Ovary (tissue), 9 donors: ENCODE measurements around the gene ATXN2. TPM values are rescaled to one million over a fixed set of nuclear protein-coding genes. Genes with fewer than 3 reads are reported as not detected.

Source experiments
- DNase-seq, 5 donors: peaks; one replicate each; pipeline ENCODE4 v3.0.0-alpha.2; 2019 to 2020
- H3K27ac ChIP-seq, 2 donors: fragments of 200-600 bp; one replicate each; pipeline versions ENCODE4 v1.5.1 to v1.8.0; 2019 to 2022
- H3K27me3 ChIP-seq: fragments of 200-600 bp; one replicate; pipeline ENCODE4 v1.8.0; 2022
- H3K36me3 ChIP-seq: fragments of 200-600 bp; sonication (generic); one replicate; pipeline ENCODE4 v1.5.1; 2019
- H3K4me1 ChIP-seq: one replicate; pipeline ENCODE4 v1.8.1; 2013; ENCODE audit warnings: mild to moderate bottlenecking, moderate library complexity; ENCODE audit not compliant: insufficient read depth
- H3K4me3 ChIP-seq: fragments of 200-600 bp; sonication (generic); one replicate; pipeline ENCODE4 v1.5.1; 2017
- H3K9me3 ChIP-seq, 2 donors: fragments of 200-600 bp in 1 of 2; sonication (generic) in 1 of 2; one replicate each; pipeline versions ENCODE4 v1.5.1 to v1.8.1; 2013 to 2019; ENCODE audit warnings: mild to moderate bottlenecking in 1 of 2, moderate library complexity in 1 of 2
- CTCF ChIP-seq, 3 donors: fragments of 450-650 bp in 2 of 3; fragments of 200-600 bp in 1 of 3; IDR thresholded peaks; one replicate each; pipeline versions ENCODE4 v1.5.1 to v1.8.0; 2016 to 2022; ENCODE audit warnings: antibody characterized with exemption in 3 of 3, mild to moderate bottlenecking in 1 of 3
- EP300 ChIP-seq: sonication (generic); formaldehyde crosslinking; IDR thresholded peaks from one replicate; pipeline ENCODE4 v1.6.1; 2017; ENCODE audit warnings: antibody characterized with exemption
- POLR2A ChIP-seq: fragments of 450-650 bp; IDR thresholded peaks from one replicate; pipeline ENCODE4 v1.6.1; 2017; ENCODE audit warnings: antibody characterized with exemption, mild to moderate bottlenecking, moderate library complexity
- WGBS, 3 donors: extraction: QIAGEN DNeasy Blood & Tissue Kit in 1 of 3; methylation state at CpG; one replicate each; pipeline versions ENCODE4 v1.1.5 to v1.1.7; 2013 to 2017; 5-methylcytosine and 5-hydroxymethylcytosine counted together
- intact Hi-C, 4 donors: fragments of 100-400 bp; cut with DNase I; formaldehyde crosslinking; loops; one replicate each; pipeline versions ENCODE4 v1.11.0 to v1.15.1; 2022 to 2023
- polyA plus RNA-seq, 2 donors: library from polyadenylated mRNA; stranded (reverse); fragments of 200-250 nt in 1 of 2; fragments of 350-450 nt in 1 of 2; fragmentation: Illumina TruSeq in 1 of 2; extraction: RNeasy Lipid Tissue Mini Kit (QIAGEN cat#74804) in 1 of 2; gene quantifications; one replicate each; pipeline ENCODE4 v1.2.3, GENCODE V29; 2013 to 2014
- total RNA-seq, 7 donors: library from RNA; depleted of rRNA in 2 of 7; stranded (reverse); fragments of >200 nt in 2 of 7; fragmentation: NEBNext Ultra II Directional in 3 of 7; extraction: Animal tissue kit (Norgen Biotek cat#: 25700) in 3 of 7; gene quantifications; one replicate each; pipeline versions ENCODE4 v1.1.0 to v1.2.4, GENCODE V29; 2016 to 2023
- donor health status: DM: no; HTN: no; CAD: no; lungs with moderate emphysema.
- donor health status: DM: no; HTN: no; CAD: no.
- donor health status: Bipolar disorder and iron deficiency.
- donor health status: DM: yes; HTN: yes; CAD: no.
- donor health status: DM: no; HTN: no; CAD: no.
- donor health status: DM: yes; HTN: yes; CAD: no.

ATXN2 gene
- total and polyA plus RNA-seq, 9 donors = 28.4 to 106 (median 60.9) TPM

GRCh38 chr12:111640506-111640905 is 41.4 kb upstream of the ATXN2 start:
- TF ChIP-seq EP300 (no peak), POLR2A (no peak), CTCF (IDR thresholded peaks at IDR 0.05) (no peak)
- Histone ChIP-seq H3K9me3 (no peaks in the 10 kb centered on the region), H3K36me3 (no peaks in the 10 kb centered on the region), H3K4me1 (peaks cover 17% of the 10 kb centered on the region), H3K27me3 (no peaks in the 10 kb centered on the region), H3K27ac (no peak overlapping the region), H3K4me3 (no peak overlapping the region)
- DNase-seq = no peak
- 86 to 90% (median 88%) methylated on average over 5 of the region's 5 CpGs for WGBS, 3 donors
- intact Hi-C loops = no loop called here

- H3K36me3 ChIP-seq = no peaks in the 10 kb centered on the region
- H3K27me3 ChIP-seq = no peaks in the 10 kb centered on the region
- no peaks in the 10 kb centered on the region for H3K9me3 ChIP-seq
- no peak overlapping the region for H3K4me3 ChIP-seq
- 8 to 24% (median 10%) methylated on average over 6 of the region's 6 CpGs for WGBS, 3 donors
- H3K27ac ChIP-seq = peak overlapping the region in 1 of 2 donors; percentile 55
- intact Hi-C loops = loop anchor here in 1 of 4 donors (5.0 kb wide), 1 partner anchor 41 kb away; the partner anchor contains the start of gene ATXN2
- no peak for DNase-seq
- no peak for TF ChIP-seq EP300
- TF ChIP-seq CTCF (IDR thresholded peaks at IDR 0.05) = no peak
- TF ChIP-seq POLR2A = no peak
- peaks cover 18% of the 10 kb centered on the region for H3K4me1 ChIP-seq
These were observed 39.4 kb upstream of the ATXN2 start for GRCh38 chr12:111638556-111638955.

- intact Hi-C loops = loop anchor here in 1 of 4 donors (5.0 kb wide), 1 partner anchor 39 kb away; the partner anchor contains the start of gene ATXN2
- TF ChIP-seq POLR2A (peak; percentile 17), EP300 (no peak)
- H3K4me1 ChIP-seq = peaks cover 18% of the 10 kb centered on the region
- peak overlapping the region in 1 of 2 donors; percentile 84 for H3K27ac ChIP-seq
- peak; percentile 79 to 91 (median 87) for DNase-seq
- no peak overlapping the region for H3K4me3 ChIP-seq
- H3K9me3 ChIP-seq = no peaks in the 10 kb centered on the region
- H3K36me3 ChIP-seq = no peaks in the 10 kb centered on the region
- no peaks in the 10 kb centered on the region for H3K27me3 ChIP-seq
- 1 to 4% (median 1%) methylated on average over 19 of the region's 19 CpGs for WGBS, 3 donors
These were observed 37.3 kb upstream of the ATXN2 start for GRCh38 chr12:111636209-111636945.

GRCh38 chr12:111635524-111635923 is 36.4 kb upstream of the ATXN2 start:
- Histone ChIP-seq H3K9me3 (no peaks in the 10 kb centered on the region), H3K4me1 (peaks cover 18% of the 10 kb centered on the region), H3K27ac (peak overlapping the region in 1 of 2 donors; percentile 84), H3K4me3 (no peak overlapping the region), H3K27me3 (no peaks in the 10 kb centered on the region), H3K36me3 (no peaks in the 10 kb centered on the region)
- DNase-seq = no peak
- TF ChIP-seq POLR2A (no peak), CTCF (IDR thresholded peaks at IDR 0.05) (no peak), EP300 (no peak)
- intact Hi-C loops = loop anchor here in 1 of 4 donors (5.0 kb wide), 1 partner anchor 38 kb away; the partner anchor contains the start of gene ATXN2
- 69 to 73% (median 72%) methylated on average over 8 of the region's 8 CpGs for WGBS, 3 donors
